Karpas-422 (cell line): ENCODE measurements around the gene AXL. TPM values are rescaled to one million over a fixed set of nuclear protein-coding genes. Genes with fewer than 3 reads are reported as not detected.

ENCODE experiments used
- DNase-seq: peaks from one replicate; pipeline ENCODE4 v3.0.0-alpha.2; 2015
- H2AFZ ChIP-seq: fragments of 200-600 bp; sonication (generic); 2 replicates; pipeline ENCODE4 v1.6.1; 2014; ENCODE audit warnings: antibody characterized with exemption, low read length, mixed read lengths
- H3K27ac ChIP-seq: fragments of 200-600 bp; sonication (generic); 2 replicates; pipeline ENCODE4 v1.5.1; 2014; ENCODE audit warnings: mild to moderate bottlenecking, low read length, moderate library complexity
- H3K27me3 ChIP-seq: fragments of 200-600 bp; sonication (generic); 2 replicates; pipeline ENCODE4 v1.6.1; 2014; ENCODE audit warnings: low read length, mixed read lengths
- H3K36me3 ChIP-seq: fragments of 200-600 bp; sonication (generic); 2 replicates; pipeline ENCODE4 v1.6.1; 2014; ENCODE audit warnings: low read length, mixed read lengths; ENCODE audit not compliant: insufficient read depth
- H3K4me1 ChIP-seq: fragments of 200-600 bp; sonication (generic); 2 replicates; pipeline ENCODE4 v1.6.1; 2014; ENCODE audit warnings: mild to moderate bottlenecking, low read length, mixed read lengths
- H3K4me2 ChIP-seq: fragments of 200-600 bp; sonication (generic); 2 replicates; pipeline ENCODE4 v1.6.1; 2014; ENCODE audit warnings: low read length, low read depth, mild to moderate bottlenecking; ENCODE audit not compliant: poor library complexity, severe bottlenecking
- H3K4me3 ChIP-seq: fragments of 200-600 bp; sonication (generic); 2 replicates; pipeline ENCODE4 v1.5.1; 2014; ENCODE audit warnings: mild to moderate bottlenecking, antibody characterized with exemption, low read length, mixed read lengths
- H3K79me2 ChIP-seq: fragments of 200-600 bp; sonication (generic); 2 replicates; pipeline ENCODE4 v1.6.1; 2014; ENCODE audit warnings: mild to moderate bottlenecking, low read length, mixed read lengths
- H3K9ac ChIP-seq: fragments of 200-600 bp; sonication (generic); 2 replicates; pipeline ENCODE4 v1.6.0; 2014; ENCODE audit warnings: low read length
- H3K9me2 ChIP-seq: fragments of 200-600 bp; sonication (generic), shearing (Covaris generic); replicated peaks from 2 replicates; pipeline ENCODE4 v1.6.0; 2014; ENCODE audit warnings: mild to moderate bottlenecking, low read length, moderate library complexity; ENCODE audit not compliant: insufficient read depth
- H3K9me3 ChIP-seq: fragments of 300-700, 200-600 bp; sonication (generic); 2 replicates; pipeline ENCODE4 v1.6.1; 2014; ENCODE audit warnings: low read length, mixed read lengths
- H4K20me1 ChIP-seq: fragments of 200-600 bp; sonication (generic); 2 replicates; pipeline ENCODE4 v1.6.1; 2014; ENCODE audit warnings: mild to moderate bottlenecking, antibody characterized with exemption, low read length, low read depth; ENCODE audit not compliant: insufficient read depth
- small RNA-seq: library from RNA; depleted of rRNA; stranded (forward); fragments of <200 nt; gene quantifications from one replicate; pipeline ENCODE3, GENCODE V24; 2014
- total RNA-seq: library from RNA; depleted of rRNA; stranded (reverse); fragments of >200 nt; shearing (Covaris generic); gene quantifications from 2 replicates; pipeline ENCODE4 v1.2.3, GENCODE V29; 2014; ENCODE audit warnings: low replicate concordance; rRNA removed

AXL gene
- total RNA-seq, 1 experiment from 2014 or later = not detected

GRCh38 chr19:41309180-41310032, 90.4 kb downstream of the AXL start:
- Histone ChIP-seq H3K27me3 (no peaks in the 10 kb centered on the region), H3K9ac (peak overlapping the region; percentile 87), H3K9me2 (no peaks in the 10 kb centered on the region), H2AFZ (peak overlapping the region; percentile 96; the same call in 1 of the 2 replicates), H4K20me1 (no peaks in the 10 kb centered on the region), H3K4me1 (peaks cover 33% of the 10 kb centered on the region), H3K4me3 (peak overlapping the region; percentile 87), H3K79me2 (peaks cover 40% of the 10 kb centered on the region), H3K4me2 (peak overlapping the region; percentile 98), H3K9me3 (no peaks in the 10 kb centered on the region), H3K36me3 (peaks cover 20% of the 10 kb centered on the region; the same call in 1 of the 2 replicates), H3K27ac (peak overlapping the region; percentile 77)
- peak; percentile 62 for DNase-seq

GRCh38 chr19:41310033-41310831, 91.2 kb downstream of the AXL start, which contains the start of gene CCDC97:
Gene CCDC97, plus strand, starts transcription at chr19:41310172. Its CDS starts 139 bp downstream, at chr19:41310311.
- H3K4me3 ChIP-seq = peak within 1 kb of the TSS; percentile 87
- DNase-seq = peak; percentile 95

DNA sequence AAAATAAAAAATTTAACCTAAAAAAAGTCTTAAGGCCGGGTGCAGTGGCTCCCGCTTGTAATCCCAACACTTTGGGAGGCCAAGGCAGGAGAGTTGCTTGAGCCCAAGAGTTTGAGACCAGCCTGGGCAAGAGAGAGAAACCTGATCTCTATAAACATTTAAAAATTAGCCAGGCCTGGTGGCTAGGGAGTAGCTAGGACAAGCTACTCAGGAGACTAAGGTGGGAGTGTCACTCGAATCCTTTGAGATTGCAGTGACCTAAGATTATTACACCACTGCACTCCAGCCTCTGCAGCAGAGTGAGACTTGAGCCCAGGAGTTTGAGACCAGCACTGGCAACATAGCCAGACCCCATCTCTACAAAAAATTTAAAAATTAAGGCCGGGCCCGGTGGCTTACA, 92.0 kb downstream of the AXL start:
- Histone ChIP-seq H3K9me3 (no peaks in the 10 kb centered on the region), H3K4me1 (peaks cover 33% of the 10 kb centered on the region), H3K27ac (peak overlapping the region; percentile 77), H4K20me1 (no peaks in the 10 kb centered on the region), H2AFZ (no peak overlapping the region), H3K79me2 (peaks cover 42% of the 10 kb centered on the region), H3K9ac (peak overlapping the region; percentile 87), H3K27me3 (no peaks in the 10 kb centered on the region), H3K36me3 (peaks cover 21% of the 10 kb centered on the region; the same call in 1 of the 2 replicates), H3K9me2 (no peaks in the 10 kb centered on the region), H3K4me2 (peak overlapping the region; percentile 98), H3K4me3 (peak overlapping the region; percentile 87)
- no peak for DNase-seq

More at GRCh38 chr19:41310033-41310831, 91.2 kb downstream of the AXL start, which contains the start of gene CCDC97:
- H3K4me1 ChIP-seq = peaks cover 33% of the 10 kb centered on the region
- H2AFZ ChIP-seq = peak within 1 kb of the TSS; percentile 96; the same call in 1 of the 2 replicates
- H3K9me2 ChIP-seq = no peaks in the 10 kb centered on the region
- H3K9me3 ChIP-seq = no peaks in the 10 kb centered on the region
- H3K36me3 ChIP-seq = peaks cover 21% of the 10 kb centered on the region; the same call in 1 of the 2 replicates
- H4K20me1 ChIP-seq = no peaks in the 10 kb centered on the region
- peak within 1 kb of the TSS; percentile 77 for H3K27ac ChIP-seq
- H3K9ac ChIP-seq = peak within 1 kb of the TSS; percentile 87
- H3K27me3 ChIP-seq = no peaks in the 10 kb centered on the region
- H3K4me2 ChIP-seq = peak within 1 kb of the TSS; percentile 98
- peaks cover 42% of the 10 kb centered on the region for H3K79me2 ChIP-seq

Small RNA genes within 50 kb of the gene (small RNA-seq; reads per million reads assigned to genes)
- gene RN7SL34P = not detected

Other genes with a start within 250 kb of the AXL start
- gene CYP2B6, start 227.9 kb upstream of the AXL start, total RNA-seq = not detected in 2 replicates
- gene CYP2A13, start 130.8 kb upstream of the AXL start, total RNA-seq = not detected in 2 replicates
- gene CYP2F1, start 104.8 kb upstream of the AXL start, total RNA-seq = not detected in 2 replicates
- gene CYP2S1, start 26.0 kb upstream of the AXL start, total RNA-seq = not detected in 2 replicates
- 99.4 and 144 TPM in 2 replicates for gene HNRNPUL1, start 45.1 kb downstream of the AXL start, total RNA-seq
- gene CCDC97, start 90.9 kb downstream of the AXL start, total RNA-seq = 15.5 and 17.3 TPM in 2 replicates
- 17.5 and 26.0 TPM in 2 replicates for gene TGFB1, start 134.7 kb downstream of the AXL start, total RNA-seq
- 4.1 and 7.6 TPM in 2 replicates for gene B9D2, start 144.9 kb downstream of the AXL start, total RNA-seq
- 1.3 and 4.9 TPM in 2 replicates for gene TMEM91, start 157.3 kb downstream of the AXL start, total RNA-seq
- gene EXOSC5, start 178.1 kb downstream of the AXL start, total RNA-seq = 67.6 and 74.7 TPM in 2 replicates
- 112 and 116 TPM in 2 replicates for gene BCKDHA, start 178.6 kb downstream of the AXL start, total RNA-seq
- not detected in 2 replicates for gene B3GNT8, start 208.2 kb downstream of the AXL start, total RNA-seq
- 25.1 and 30.3 TPM in 2 replicates for gene DMAC2, start 220.7 kb downstream of the AXL start, total RNA-seq
- gene ERICH4, start 223.9 kb downstream of the AXL start, total RNA-seq = not detected in 2 replicates